Esophagus muscularis mucosa (tissue), 3 donors: ENCODE measurements around the gene PGBD2.

Experiments
- EP300 ChIP-seq: sonication (generic); formaldehyde crosslinking; IDR thresholded peaks from one replicate; pipeline ENCODE4 v1.6.1; 2017; ENCODE audit warnings: antibody characterized with exemption
- TF ChIP-seq, protein P1 (sequence below), 3 experiments: fragments of 200-600 bp in 2 of 3; fragments of 450-650 bp in 1 of 3; sonication (generic) in 2 of 3; IDR thresholded peaks; one replicate each; pipeline ENCODE4 v1.5.1; 2017 to 2019; ENCODE audit warnings: antibody characterized with exemption in 3 of 3, mild to moderate bottlenecking in 2 of 3, moderate library complexity in 1 of 3

DNA sequence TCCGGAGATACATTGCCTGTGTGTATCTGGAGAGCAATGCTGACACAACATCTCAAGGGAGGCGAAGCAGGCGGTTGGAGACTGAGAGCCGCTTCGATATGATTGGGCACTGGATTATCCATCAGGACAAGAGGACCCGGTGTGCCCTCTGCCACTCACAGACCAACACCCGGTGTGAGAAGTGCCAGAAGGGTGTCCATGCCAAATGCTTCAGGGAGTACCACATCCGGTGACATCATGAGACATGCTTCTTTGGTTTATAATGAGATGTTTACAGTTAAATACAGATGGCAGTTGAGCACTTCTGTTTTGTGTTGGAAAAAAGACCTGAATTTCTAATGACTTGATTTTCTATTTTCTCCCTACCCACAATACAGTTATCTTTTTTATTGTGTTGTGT lies 12.1 kb downstream of the PGBD2 start:
- TF ChIP-seq, protein P1, sequence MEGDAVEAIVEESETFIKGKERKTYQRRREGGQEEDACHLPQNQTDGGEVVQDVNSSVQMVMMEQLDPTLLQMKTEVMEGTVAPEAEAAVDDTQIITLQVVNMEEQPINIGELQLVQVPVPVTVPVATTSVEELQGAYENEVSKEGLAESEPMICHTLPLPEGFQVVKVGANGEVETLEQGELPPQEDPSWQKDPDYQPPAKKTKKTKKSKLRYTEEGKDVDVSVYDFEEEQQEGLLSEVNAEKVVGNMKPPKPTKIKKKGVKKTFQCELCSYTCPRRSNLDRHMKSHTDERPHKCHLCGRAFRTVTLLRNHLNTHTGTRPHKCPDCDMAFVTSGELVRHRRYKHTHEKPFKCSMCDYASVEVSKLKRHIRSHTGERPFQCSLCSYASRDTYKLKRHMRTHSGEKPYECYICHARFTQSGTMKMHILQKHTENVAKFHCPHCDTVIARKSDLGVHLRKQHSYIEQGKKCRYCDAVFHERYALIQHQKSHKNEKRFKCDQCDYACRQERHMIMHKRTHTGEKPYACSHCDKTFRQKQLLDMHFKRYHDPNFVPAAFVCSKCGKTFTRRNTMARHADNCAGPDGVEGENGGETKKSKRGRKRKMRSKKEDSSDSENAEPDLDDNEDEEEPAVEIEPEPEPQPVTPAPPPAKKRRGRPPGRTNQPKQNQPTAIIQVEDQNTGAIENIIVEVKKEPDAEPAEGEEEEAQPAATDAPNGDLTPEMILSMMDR (IDR thresholded peaks at IDR 0.05) = no peak
- TF ChIP-seq EP300 = no peak
